Trophoblast cell (in vitro differentiated cells and primary cell): ENCODE results near the gene ITFG1.
"Not testable (repeated sequence)": the region's sequence is repeated elsewhere in the genome, so short reads cannot be mapped to it uniquely, and the experiment has no call there.

Experiments
- DNase-seq, 2 donors: peaks; one replicate each; pipeline ENCODE4 v3.0.0-alpha.2; 2016
- H2AFZ ChIP-seq: 2 replicates; pipeline ENCODE4 v1.6.1; 2013; ENCODE audit warnings: low read length, moderate library complexity, mild to moderate bottlenecking; ENCODE audit not compliant: insufficient read depth, poor library complexity
- H2AK5ac ChIP-seq: 2 replicates; pipeline ENCODE4 v1.6.1; 2013; ENCODE audit warnings: mild to moderate bottlenecking, low read length
- H2BK120ac ChIP-seq: 2 replicates; pipeline ENCODE4 v1.6.1; 2013; ENCODE audit warnings: low read length, mild to moderate bottlenecking, moderate library complexity; ENCODE audit not compliant: insufficient read depth, poor library complexity
- H2BK12ac ChIP-seq: 2 replicates; pipeline ENCODE4 v1.6.1; 2013; ENCODE audit warnings: mild to moderate bottlenecking, low read length, moderate library complexity
- H2BK5ac ChIP-seq: 2 replicates; pipeline ENCODE4 v1.6.1; 2013; ENCODE audit warnings: low read length, low read depth, moderate library complexity, mild to moderate bottlenecking; ENCODE audit not compliant: poor library complexity
- H3K14ac ChIP-seq: 2 replicates; pipeline ENCODE4 v1.6.1; 2013; ENCODE audit warnings: mild to moderate bottlenecking, low read length
- H3K18ac ChIP-seq: 2 replicates; pipeline ENCODE4 v1.6.1; 2013; ENCODE audit warnings: mild to moderate bottlenecking, low read length
- H3K23ac ChIP-seq: 2 replicates; pipeline ENCODE4 v1.6.1; 2013; ENCODE audit warnings: low read length
- H3K27ac ChIP-seq: 2 replicates; pipeline ENCODE4 v1.5.1; 2013; ENCODE audit warnings: low read depth, mild to moderate bottlenecking, inconsistent platforms, low read length, moderate library complexity
- H3K27me3 ChIP-seq: 2 replicates; pipeline ENCODE4 v1.6.1; 2013; ENCODE audit warnings: inconsistent platforms, mild to moderate bottlenecking, low read length, moderate library complexity; ENCODE audit not compliant: insufficient read depth
- H3K36me3 ChIP-seq, 2 experiments: 1 replicate in 1 of 2; 2 replicates in 1 of 2; pipeline ENCODE4 v1.6.1; 2013; ENCODE audit warnings: low read length in 2 of 2, mild to moderate bottlenecking in 2 of 2, moderate library complexity in 1 of 2; ENCODE audit not compliant: insufficient read depth in 2 of 2, control insufficient read depth in 1 of 2
- H3K4ac ChIP-seq: 2 replicates; pipeline ENCODE4 v1.6.1; 2013; ENCODE audit warnings: low read depth, mild to moderate bottlenecking, low read length, moderate library complexity
- H3K4me1 ChIP-seq, 2 experiments: 1 replicate in 1 of 2; 2 replicates in 1 of 2; pipeline ENCODE4 v1.6.1; 2013; ENCODE audit warnings: low read length in 2 of 2, mild to moderate bottlenecking in 2 of 2, moderate library complexity in 1 of 2; ENCODE audit not compliant: insufficient read depth in 2 of 2, control insufficient read depth in 1 of 2
- H3K4me2 ChIP-seq: 2 replicates; pipeline ENCODE4 v1.6.1; 2013; ENCODE audit warnings: inconsistent platforms, mild to moderate bottlenecking, low read length, moderate library complexity
- H3K4me3 ChIP-seq: 2 replicates; pipeline ENCODE4 v1.5.1; 2013; ENCODE audit warnings: mild to moderate bottlenecking, low read depth, low read length, inconsistent platforms
- H3K79me1 ChIP-seq: one replicate; pipeline ENCODE4 v1.6.1; 2013; ENCODE audit warnings: low read length
- H3K79me2 ChIP-seq: 2 replicates; pipeline ENCODE4 v1.6.1; 2013; ENCODE audit warnings: low read length, mild to moderate bottlenecking; ENCODE audit not compliant: control insufficient read depth, insufficient read depth, poor library complexity
- H3K9ac ChIP-seq: 2 replicates; pipeline ENCODE4 v1.6.1; 2013; ENCODE audit warnings: mild to moderate bottlenecking, low read length
- H3K9me3 ChIP-seq: 2 replicates; pipeline ENCODE4 v1.6.1; 2013; ENCODE audit warnings: low read depth, mild to moderate bottlenecking, control low read depth, inconsistent platforms, low read length; ENCODE audit not compliant: insufficient read depth
- H4K12ac ChIP-seq: 2 replicates; pipeline ENCODE4 v1.6.1; 2013; ENCODE audit warnings: low read depth, mild to moderate bottlenecking, low read length, moderate library complexity
- H4K8ac ChIP-seq: 2 replicates; pipeline ENCODE4 v1.6.1; 2013; ENCODE audit warnings: low read depth, mild to moderate bottlenecking, low read length, moderate library complexity
- H4K91ac ChIP-seq: one replicate; pipeline ENCODE4 v1.6.1; 2013; ENCODE audit warnings: low read depth, mild to moderate bottlenecking, low read length, moderate library complexity
- WGBS: extraction: QIAGEN DNeasy Blood & Tissue Kit; methylation state at CpG from one replicate; pipeline ENCODE4 v1.1.7; 2013; ENCODE audit warnings: missing lambda C conversion rate; ENCODE audit not compliant: insufficient read length, insufficient coverage; ENCODE audit errors: extremely low coverage; 5-methylcytosine and 5-hydroxymethylcytosine counted together

The ITFG1 gene

GRCh38 chr16:47182318-47182717 lies 278.5 kb downstream of the ITFG1 start:
- H4K12ac ChIP-seq: no peak overlapping the region
- no peak overlapping the region for H3K18ac ChIP-seq
- no peak overlapping the region for H3K23ac ChIP-seq
- no peak overlapping the region for H4K91ac ChIP-seq
- no peaks in the 10 kb centered on the region for H3K4me1 ChIP-seq
- H3K4ac ChIP-seq: no peak overlapping the region
- H2AFZ ChIP-seq: no peak overlapping the region
- H4K8ac ChIP-seq: no peak overlapping the region
- no peak overlapping the region for H2AK5ac ChIP-seq
- no peaks in the 10 kb centered on the region for H3K79me2 ChIP-seq
- no peaks in the 10 kb centered on the region for H3K36me3 ChIP-seq
- no peak for DNase-seq
- H3K27me3 ChIP-seq: no peaks in the 10 kb centered on the region
- no CpG with 5 or more reads among the region's 3 CpGs for whole genome bisulfite sequencing
- no peak overlapping the region for H2BK120ac ChIP-seq
- no peak overlapping the region for H3K27ac ChIP-seq
- H3K4me3 ChIP-seq: no peak overlapping the region
- H2BK12ac ChIP-seq: no peak overlapping the region
- H3K14ac ChIP-seq: no peak overlapping the region
- no peaks in the 10 kb centered on the region for H3K79me1 ChIP-seq
- no peak overlapping the region for H3K4me2 ChIP-seq
- no peaks in the 10 kb centered on the region for H3K9me3 ChIP-seq
- H3K9ac ChIP-seq: no peak overlapping the region
- H2BK5ac ChIP-seq: no peak overlapping the region

GRCh38 chr16:47181066-47181465 lies 279.8 kb downstream of the ITFG1 start:
- H3K23ac ChIP-seq, H3K79me2 ChIP-seq, H3K36me3 ChIP-seq, H2AFZ ChIP-seq, H2AK5ac ChIP-seq, DNase-seq, H2BK5ac ChIP-seq, H3K4me3 ChIP-seq, H3K27me3 ChIP-seq, H4K8ac ChIP-seq, H3K9ac ChIP-seq, H3K14ac ChIP-seq, H3K18ac ChIP-seq, H3K4me2 ChIP-seq, H3K9me3 ChIP-seq, H4K91ac ChIP-seq, H3K27ac ChIP-seq, H4K12ac ChIP-seq, H3K79me1 ChIP-seq, H3K4ac ChIP-seq, H3K4me1 ChIP-seq, H2BK120ac ChIP-seq, H2BK12ac ChIP-seq: not testable (repeated sequence)
- no CpG with 5 or more reads among the region's 31 CpGs for WGBS

- H4K91ac ChIP-seq: no peak overlapping the region
- no peak overlapping the region for H3K18ac ChIP-seq
- H4K8ac ChIP-seq: no peak overlapping the region
- no peak overlapping the region for H3K4ac ChIP-seq
- no peak overlapping the region for H3K4me3 ChIP-seq
- H3K9me3 ChIP-seq: no peaks in the 10 kb centered on the region
- no peaks in the 10 kb centered on the region for H3K36me3 ChIP-seq
- H3K9ac ChIP-seq: no peak overlapping the region
- no peaks in the 10 kb centered on the region for H3K4me1 ChIP-seq
- DNase-seq: no peak
- no peaks in the 10 kb centered on the region for H3K79me2 ChIP-seq
- no peak overlapping the region for H2BK12ac ChIP-seq
- no peak overlapping the region for H2BK120ac ChIP-seq
- no peak overlapping the region for H3K27ac ChIP-seq
- H2AK5ac ChIP-seq: no peak overlapping the region
- no peak overlapping the region for H3K23ac ChIP-seq
- H3K4me2 ChIP-seq: no peak overlapping the region
- no CpG with 5 or more reads among the region's 8 CpGs for WGBS
- H4K12ac ChIP-seq: no peak overlapping the region
- no peaks in the 10 kb centered on the region for H3K27me3 ChIP-seq
- no peaks in the 10 kb centered on the region for H3K79me1 ChIP-seq
- no peak overlapping the region for H2AFZ ChIP-seq
- no peak overlapping the region for H2BK5ac ChIP-seq
- H3K14ac ChIP-seq: no peak overlapping the region
These were observed 280.8 kb downstream of the ITFG1 start for GRCh38 chr16:47180073-47180472.

DNA sequence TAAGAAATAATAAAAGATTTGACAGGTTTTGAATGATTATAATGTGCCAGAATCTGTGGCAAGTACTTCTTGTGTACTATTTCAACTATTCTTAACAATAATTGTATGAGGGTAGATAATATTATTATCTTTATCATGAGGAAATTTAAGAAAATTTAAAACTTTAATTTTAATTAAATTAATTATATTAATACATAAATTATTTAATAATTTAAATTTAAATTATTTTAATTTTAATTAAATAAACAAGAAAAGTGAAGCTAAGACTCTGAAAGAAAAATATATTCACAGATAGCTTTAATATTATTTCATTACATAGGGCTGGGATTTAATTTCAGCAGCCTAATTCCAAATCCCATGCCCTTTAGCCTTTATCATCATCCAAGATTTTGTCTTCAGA lies 285.7 kb downstream of the ITFG1 start:
- Histone ChIP-seq H3K23ac (no peak overlapping the region), H3K79me2 (no peaks in the 10 kb centered on the region), H3K4me3 (no peak overlapping the region), H4K8ac (no peak overlapping the region), H3K27ac (no peak overlapping the region), H3K27me3 (no peaks in the 10 kb centered on the region), H3K14ac (no peak overlapping the region), H2BK5ac (no peak overlapping the region), H3K9me3 (no peaks in the 10 kb centered on the region), H3K4ac (no peak overlapping the region), H3K4me1 (no peaks in the 10 kb centered on the region), H2BK120ac (no peak overlapping the region), H2AK5ac (no peak overlapping the region), H2AFZ (no peak overlapping the region), H3K18ac (no peak overlapping the region), H4K91ac (no peak overlapping the region), H3K9ac (no peak overlapping the region), H3K79me1 (no peaks in the 10 kb centered on the region), H3K36me3 (no peaks in the 10 kb centered on the region), H2BK12ac (no peak overlapping the region), H4K12ac (no peak overlapping the region), H3K4me2 (no peak overlapping the region)
- no peak for DNase-seq
